OCI-LY3 (cell line): Measurements from ENCODE around the gene C9orf57.
A peak's percentile ranks its signal among the peaks of the same experiment; 100 is the strongest.

Experiments
- H2AFZ ChIP-seq: fragments of 200-600, 300-600 bp; shearing (Covaris generic); 2 replicates; pipeline ENCODE4 v1.6.0; 2014; ENCODE audit warnings: antibody characterized with exemption, low read depth, low read length
- H3K27ac ChIP-seq: fragments of 200-600, 300-600 bp; sonication (generic); 2 replicates; pipeline ENCODE4 v1.5.1; 2014; ENCODE audit warnings: mild to moderate bottlenecking, low read length, moderate library complexity, mixed read lengths
- H3K27me3 ChIP-seq: fragments of 200-600, 300-600 bp; sonication (generic); 2 replicates; pipeline ENCODE4 v1.6.1; 2014; ENCODE audit warnings: low read depth, low read length, mixed read lengths
- H3K36me3 ChIP-seq: fragments of 200-600, 300-600 bp; sonication (generic); replicated peaks from 2 replicates; pipeline ENCODE3; 2014; ENCODE audit warnings: low read depth, low read length, mixed read lengths
- H3K4me1 ChIP-seq: fragments of 300-600, 200-600 bp; sonication (generic); 2 replicates; pipeline ENCODE4 v1.6.1; 2014; ENCODE audit warnings: low read length, mixed read lengths
- H3K4me2 ChIP-seq: fragments of 200-600, 300-600 bp; sonication (generic); 2 replicates; pipeline ENCODE4 v1.6.1; 2014; ENCODE audit warnings: low read length, mixed read lengths
- H3K4me3 ChIP-seq: fragments of 300-600, 200-600 bp; sonication (generic); 2 replicates; pipeline ENCODE4 v1.5.1; 2014; ENCODE audit warnings: antibody characterized with exemption, mild to moderate bottlenecking, low read length, moderate library complexity
- H3K79me2 ChIP-seq: fragments of 300-600, 200-600 bp; shearing (Covaris generic); 2 replicates; pipeline ENCODE4 v1.6.1; 2014; ENCODE audit warnings: mild to moderate bottlenecking, low read length, mixed read lengths
- H3K9ac ChIP-seq: fragments of 300-600, 200-600 bp; shearing (Covaris generic); 2 replicates; pipeline ENCODE4 v1.6.0; 2014; ENCODE audit warnings: mild to moderate bottlenecking, low read length, moderate library complexity
- H3K9me3 ChIP-seq: fragments of 200-600, 300-600 bp; shearing (Covaris generic); 2 replicates; pipeline ENCODE4 v1.6.1; 2014; ENCODE audit warnings: low read length, mixed read lengths; ENCODE audit not compliant: insufficient read depth
- H4K20me1 ChIP-seq: fragments of 200-600, 300-600 bp; sonication (generic); 2 replicates; pipeline ENCODE4 v1.6.1; 2016; ENCODE audit warnings: low read length, mixed read lengths; ENCODE audit not compliant: insufficient read depth
- EZH2phosphoT487 ChIP-seq: fragments of 200-600 bp; shearing (Covaris generic); IDR thresholded peaks from 2 replicates; pipeline ENCODE4 v1.6.1; 2018; ENCODE audit warnings: antibody characterized with exemption, mixed run types, low read depth
- TF ChIP-seq, protein P1 (sequence below): fragments of 200-600, 300-600 bp; sonication (generic); IDR thresholded peaks from 2 replicates; pipeline ENCODE4 v1.5.1; 2014; ENCODE audit warnings: antibody characterized with exemption, low read length, low read depth

C9orf57 gene

DNA sequence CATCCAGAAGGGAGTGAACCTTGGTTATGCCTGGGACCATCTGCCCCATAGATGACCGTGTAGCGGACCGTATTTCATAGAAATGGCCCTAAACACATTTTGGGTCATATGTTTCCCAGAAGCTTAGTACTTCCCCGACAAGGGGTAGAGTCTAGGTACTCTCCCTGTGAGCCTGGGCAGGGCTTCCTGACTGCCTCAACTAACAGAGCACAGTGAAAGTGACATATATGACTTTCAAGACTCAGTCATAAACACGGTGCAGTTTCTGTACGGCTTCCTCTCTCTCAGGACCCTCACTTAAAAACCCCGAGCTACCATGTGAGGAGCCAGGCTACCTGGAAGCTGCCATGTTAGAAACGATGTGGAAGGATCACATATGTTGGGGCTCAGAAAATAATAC lies 20.9 kb downstream of the C9orf57 start:
- Histone ChIP-seq H3K4me1 (peaks cover 22% of the 10 kb centered on the region), H3K27ac (peak overlapping the region; percentile 47), H3K9me3 (no peaks in the 10 kb centered on the region), H3K36me3 (no peaks in the 10 kb centered on the region), H2AFZ (peak overlapping the region; percentile 96), H3K4me3 (peak overlapping the region; percentile 68), H3K79me2 (no peaks in the 10 kb centered on the region), H3K9ac (peak overlapping the region; percentile 55), H4K20me1 (no peaks in the 10 kb centered on the region), H3K27me3 (no peaks in the 10 kb centered on the region), H3K4me2 (peak overlapping the region; percentile 92)
- TF ChIP-seq, protein P1, sequence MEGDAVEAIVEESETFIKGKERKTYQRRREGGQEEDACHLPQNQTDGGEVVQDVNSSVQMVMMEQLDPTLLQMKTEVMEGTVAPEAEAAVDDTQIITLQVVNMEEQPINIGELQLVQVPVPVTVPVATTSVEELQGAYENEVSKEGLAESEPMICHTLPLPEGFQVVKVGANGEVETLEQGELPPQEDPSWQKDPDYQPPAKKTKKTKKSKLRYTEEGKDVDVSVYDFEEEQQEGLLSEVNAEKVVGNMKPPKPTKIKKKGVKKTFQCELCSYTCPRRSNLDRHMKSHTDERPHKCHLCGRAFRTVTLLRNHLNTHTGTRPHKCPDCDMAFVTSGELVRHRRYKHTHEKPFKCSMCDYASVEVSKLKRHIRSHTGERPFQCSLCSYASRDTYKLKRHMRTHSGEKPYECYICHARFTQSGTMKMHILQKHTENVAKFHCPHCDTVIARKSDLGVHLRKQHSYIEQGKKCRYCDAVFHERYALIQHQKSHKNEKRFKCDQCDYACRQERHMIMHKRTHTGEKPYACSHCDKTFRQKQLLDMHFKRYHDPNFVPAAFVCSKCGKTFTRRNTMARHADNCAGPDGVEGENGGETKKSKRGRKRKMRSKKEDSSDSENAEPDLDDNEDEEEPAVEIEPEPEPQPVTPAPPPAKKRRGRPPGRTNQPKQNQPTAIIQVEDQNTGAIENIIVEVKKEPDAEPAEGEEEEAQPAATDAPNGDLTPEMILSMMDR = no peak
- no peak for TF ChIP-seq EZH2phosphoT487

DNA sequence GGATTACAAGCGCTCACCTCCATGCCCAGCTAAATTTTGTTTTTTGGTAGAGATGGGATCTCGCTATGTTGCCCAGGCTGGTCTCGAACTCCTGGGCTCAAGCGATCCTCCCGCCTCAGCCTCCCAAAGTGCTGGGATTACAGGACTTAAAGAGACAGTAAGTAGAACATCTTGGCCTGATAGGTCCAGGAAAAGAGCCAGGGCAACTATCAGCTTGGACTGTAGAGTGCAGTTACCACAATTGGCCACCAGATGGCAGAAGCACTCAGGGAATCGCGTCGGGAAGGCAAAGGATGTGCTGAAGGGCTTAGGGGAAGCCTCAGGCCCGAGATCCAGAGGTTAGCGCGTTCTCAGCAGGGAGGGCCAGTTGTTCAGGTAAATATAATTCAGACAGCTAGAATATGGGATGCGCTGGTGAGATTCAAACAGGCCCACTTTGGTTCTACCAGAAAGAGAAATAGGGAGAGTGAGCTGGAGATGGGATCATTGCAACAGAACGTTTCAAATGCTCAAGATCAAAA lies 21.5 kb downstream of the C9orf57 start:
- peak overlapping the region; percentile 92 for H3K4me2 ChIP-seq
- no peaks in the 10 kb centered on the region for H4K20me1 ChIP-seq
- peak overlapping the region; percentile 47 for H3K27ac ChIP-seq
- H3K9ac ChIP-seq = peak overlapping the region; percentile 55
- H3K36me3 ChIP-seq = no peaks in the 10 kb centered on the region
- H2AFZ ChIP-seq = peak overlapping the region; percentile 96; the same call in 1 of the 2 replicates
- H3K27me3 ChIP-seq = no peaks in the 10 kb centered on the region
- peak overlapping the region; percentile 68 for H3K4me3 ChIP-seq
- H3K4me1 ChIP-seq = peaks cover 22% of the 10 kb centered on the region
- H3K9me3 ChIP-seq = no peaks in the 10 kb centered on the region
- no peaks in the 10 kb centered on the region for H3K79me2 ChIP-seq
- TF ChIP-seq EZH2phosphoT487 = no peak
- TF ChIP-seq, protein P1 = peak; percentile 88

DNA sequence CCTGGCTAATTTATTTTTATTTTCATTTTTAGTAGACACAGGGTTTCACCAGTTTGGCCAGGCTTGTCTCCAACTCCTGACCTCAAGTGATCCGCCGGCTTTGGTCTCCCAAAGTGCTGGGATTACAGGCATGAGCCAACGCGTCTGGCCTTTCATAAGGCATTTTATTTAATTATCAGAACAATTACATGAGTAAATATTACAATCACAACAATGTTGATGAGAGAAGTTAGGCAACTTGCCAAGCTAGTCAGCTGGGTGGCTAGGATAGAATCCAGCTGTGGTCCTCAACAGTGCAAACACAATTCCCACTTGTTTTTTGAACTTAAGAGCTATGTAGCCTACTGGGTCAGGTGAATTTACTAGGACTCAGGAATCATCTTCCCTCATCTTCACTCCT lies 22.0 kb downstream of the C9orf57 start:
- Histone ChIP-seq H3K9ac (no peak overlapping the region), H4K20me1 (no peaks in the 10 kb centered on the region), H3K36me3 (no peaks in the 10 kb centered on the region), H3K27me3 (no peaks in the 10 kb centered on the region), H3K79me2 (no peaks in the 10 kb centered on the region), H3K4me1 (peaks cover 22% of the 10 kb centered on the region), H3K4me2 (0 out of 2 replicates have a peak overlapping the region, but pooled peaks have one; percentile 92), H2AFZ (no peak overlapping the region), H3K4me3 (no peak overlapping the region), H3K27ac (no peak overlapping the region), H3K9me3 (no peaks in the 10 kb centered on the region)
- TF ChIP-seq, protein P1 = no peak
- TF ChIP-seq EZH2phosphoT487 = no peak

DNA sequence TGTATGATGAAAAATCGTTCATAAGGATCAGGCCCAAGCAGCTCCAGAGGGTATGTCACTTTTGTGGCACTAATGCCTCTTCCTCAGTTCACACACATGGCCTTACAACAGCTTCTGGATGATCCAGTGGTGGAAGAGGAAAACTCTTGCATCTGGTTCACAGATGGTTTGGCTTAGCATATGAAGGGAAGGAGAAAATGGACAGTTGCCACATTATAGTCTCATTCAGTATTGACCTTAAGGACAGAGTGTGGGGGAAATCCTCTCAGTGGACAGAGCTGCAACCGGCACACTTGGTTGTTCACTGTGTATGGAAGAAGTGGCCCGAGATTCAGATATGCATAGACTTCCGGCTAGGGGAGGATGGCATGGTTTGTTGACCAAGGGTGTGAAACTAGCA lies 22.8 kb downstream of the C9orf57 start:
- H3K4me2 ChIP-seq = no peak overlapping the region
- no peaks in the 10 kb centered on the region for H3K9me3 ChIP-seq
- no peaks in the 10 kb centered on the region for H3K79me2 ChIP-seq
- H2AFZ ChIP-seq = no peak overlapping the region
- no peak overlapping the region for H3K4me3 ChIP-seq
- TF ChIP-seq, protein P1 = no peak
- no peak for TF ChIP-seq EZH2phosphoT487
- H4K20me1 ChIP-seq = no peaks in the 10 kb centered on the region
- H3K27me3 ChIP-seq = no peaks in the 10 kb centered on the region
- H3K9ac ChIP-seq = no peak overlapping the region
- H3K4me1 ChIP-seq = peaks cover 22% of the 10 kb centered on the region
- H3K36me3 ChIP-seq = no peaks in the 10 kb centered on the region
- no peak overlapping the region for H3K27ac ChIP-seq
